ENCODE results near the gene INTS7.

DNA sequence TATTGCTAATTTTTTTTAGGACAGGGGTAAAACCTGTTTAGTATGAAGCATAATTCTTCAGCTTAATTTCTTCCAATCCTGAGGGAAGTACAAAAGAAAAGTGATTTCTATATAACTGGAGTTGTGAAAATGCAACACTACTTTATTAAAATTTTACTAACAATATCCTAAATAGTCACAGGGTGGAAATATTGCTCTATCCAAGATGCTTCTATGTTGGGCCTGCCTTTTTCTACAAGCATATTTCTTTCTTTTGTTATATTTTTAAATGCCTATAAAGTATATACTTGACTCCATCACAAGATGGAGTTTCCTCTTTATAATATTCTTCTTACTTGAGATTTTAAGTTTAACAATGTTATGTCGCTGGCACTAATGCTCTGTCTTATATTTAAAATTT, 38.1 kb upstream of the INTS7 start:
- TF ChIP-seq FOXP2 (optimal IDR thresholded peaks at IDR 0.05; ENCODE audit: control extremely low read depth, extremely low read length, insufficient read depth), result no peak
- TF ChIP-seq POLR2AphosphoS5 (IDR thresholded peaks at IDR 0.05; ENCODE audit: borderline replicate concordance, low read depth, low read length), result no peak
